Measurements from ENCODE around the gene IFI35.

Gene IFI35

GRCh38 chr17:43020789-43021740, 14.5 kb downstream of the IFI35 start:
- in situ Hi-C loops (cut with MboI; ENCODE audit: low sequenced_read_pairs) = no loop called here

- in situ Hi-C loops (cut with MboI; ENCODE audit: low sequenced_read_pairs) = no loop called here
These were observed 15.3 kb downstream of the IFI35 start, which contains the start of gene VAT1 for GRCh38 chr17:43021741-43022512. VAT1 (minus strand) TSS chr17:43022385; CDS start chr17:43022322, 63 bp downstream.

GRCh38 chr17:43024407-43025289, 18.1 kb downstream of the IFI35 start, which contains the start of gene RND2:
RND2 (plus strand) TSS chr17:43025231; CDS start chr17:43025348, 117 bp downstream.
- in situ Hi-C loops (cut with MboI; ENCODE audit: low sequenced_read_pairs) = no loop called here

GRCh38 chr17:43025290-43025657, 18.7 kb downstream of the IFI35 start:
- in situ Hi-C loops (cut with MboI; ENCODE audit: low sequenced_read_pairs) = no loop called here

GRCh38 chr17:43025766-43026537, 19.4 kb downstream of the IFI35 start:
- in situ Hi-C loops (cut with MboI; ENCODE audit: low sequenced_read_pairs) = no loop called here

GRCh38 chr17:43026595-43026994, 20.0 kb downstream of the IFI35 start:
- in situ Hi-C loops (cut with MboI; ENCODE audit: low sequenced_read_pairs) = no loop called here

- in situ Hi-C loops (cut with MboI; ENCODE audit: low sequenced_read_pairs) = no loop called here
These were observed 20.8 kb downstream of the IFI35 start for GRCh38 chr17:43027091-43028032.

GRCh38 chr17:43028221-43028861, 21.8 kb downstream of the IFI35 start:
- in situ Hi-C loops (cut with MboI; ENCODE audit: low sequenced_read_pairs) = no loop called here

GRCh38 chr17:43030137-43030767, 23.7 kb downstream of the IFI35 start:
- in situ Hi-C loops (cut with MboI; ENCODE audit: low sequenced_read_pairs) = no loop called here

- in situ Hi-C loops (cut with MboI; ENCODE audit: low sequenced_read_pairs) = no loop called here
These were observed 25.1 kb downstream of the IFI35 start for GRCh38 chr17:43031666-43032065.

GRCh38 chr17:43033948-43034881, 27.6 kb downstream of the IFI35 start:
- in situ Hi-C loops (cut with MboI; ENCODE audit: low sequenced_read_pairs) = no loop called here

GRCh38 chr17:43034894-43035293, 28.3 kb downstream of the IFI35 start:
- in situ Hi-C loops (cut with MboI; ENCODE audit: low sequenced_read_pairs) = no loop called here

- in situ Hi-C loops (cut with MboI; ENCODE audit: low sequenced_read_pairs) = no loop called here
These were observed 33.1 kb downstream of the IFI35 start for GRCh38 chr17:43039646-43040045.

- in situ Hi-C loops (cut with MboI; ENCODE audit: low sequenced_read_pairs) = no loop called here
These were observed 34.1 kb downstream of the IFI35 start for GRCh38 chr17:43040655-43041054.

GRCh38 chr17:43042025-43042628, 35.5 kb downstream of the IFI35 start:
- in situ Hi-C loops (cut with MboI; ENCODE audit: low sequenced_read_pairs) = no loop called here

GRCh38 chr17:43043307-43043706, 36.7 kb downstream of the IFI35 start:
- in situ Hi-C loops (cut with MboI; ENCODE audit: low sequenced_read_pairs) = no loop called here
